VCaP (cell line): ENCODE measurements around the gene PRPF18.
A peak's percentile ranks its signal among the peaks of the same experiment; 100 is the strongest.

Source experiments
- H3K27ac ChIP-seq: fragments of 450-650 bp; 2 replicates; pipeline ENCODE4 v1.5.1; 2017
- CTCF ChIP-seq: fragments of 450-650 bp; conservative IDR thresholded peaks from 2 replicates; pipeline ENCODE4 v1.5.1; 2017; ENCODE audit warnings: mild to moderate bottlenecking, moderate library complexity

PRPF18 gene

GRCh38 chr10:13658871-13659685 is 72.3 kb downstream of the PRPF18 start:
- H3K27ac ChIP-seq, result no peak overlapping the region; the same call in 1 of the 2 replicates
- TF ChIP-seq CTCF, result no peak

GRCh38 chr10:13659887-13660550 is 73.3 kb downstream of the PRPF18 start:
- peak; percentile 92 for TF ChIP-seq CTCF
- no peak overlapping the region; the same call in 1 of the 2 replicates for H3K27ac ChIP-seq

GRCh38 chr10:13660551-13660920 is 73.8 kb downstream of the PRPF18 start:
- H3K27ac ChIP-seq, result peak overlapping the region; percentile 11; the same call in 1 of the 2 replicates
- no peak for TF ChIP-seq CTCF

GRCh38 chr10:13661256-13661655 is 74.5 kb downstream of the PRPF18 start:
- TF ChIP-seq CTCF, result no peak

GRCh38 chr10:13665516-13666262 is 78.9 kb downstream of the PRPF18 start:
- H3K27ac ChIP-seq, result no peak overlapping the region
- no peak for TF ChIP-seq CTCF

More at GRCh38 chr10:13661256-13661655, 74.5 kb downstream of the PRPF18 start:
- peak overlapping the region; percentile 11; the same call in 1 of the 2 replicates for H3K27ac ChIP-seq

GRCh38 chr10:13668126-13668525 is 81.4 kb downstream of the PRPF18 start:
- no peak for TF ChIP-seq CTCF
- H3K27ac ChIP-seq, result no peak overlapping the region

GRCh38 chr10:13669182-13669855 is 82.6 kb downstream of the PRPF18 start:
- H3K27ac ChIP-seq, result peak overlapping the region; percentile 16; the same call in 1 of the 2 replicates
- no peak for TF ChIP-seq CTCF
